Left colon (tissue), 2 donors: ENCODE measurements around the gene PFKFB4. TPM values are rescaled to one million over a fixed set of nuclear protein-coding genes. Genes with fewer than 3 reads are reported as not detected.

Experiments
- ATAC-seq: fragments of 200-7000 bp; cut with Tn5 transposase; one replicate; pipeline ENCODE4 v1.9.1; 2020; ENCODE audit warnings: mild to moderate bottlenecking, moderate library complexity
- DNase-seq, 2 donors: peaks; one replicate each; pipeline ENCODE4 v3.0.0-alpha.2; 2020
- intact Hi-C, 2 donors: fragments of 100-400 bp; cut with DNase I in 1 of 2; cut with micrococcal nuclease in 1 of 2; formaldehyde crosslinking; loops; one replicate each; pipeline versions ENCODE4 v1.11.2 to v1.14.0; 2022; cut with DNase I, micrococcal nuclease
- long read RNA-seq: library from polyadenylated mRNA; unstranded; transcript quantifications from one replicate; pipeline ENCODE4 v2.0.0, GENCODE V29; 2021
- total RNA-seq, 2 donors: library from RNA; stranded (reverse); fragmentation: NEBNext Ultra II Directional; extraction: Animal tissue kit (Norgen Biotek cat#: 25700); gene quantifications; one replicate each; pipeline ENCODE4 v1.2.1, GENCODE V29; 2021
- donor health status: DM: no; HTN: no; CAD: no.
- donor health status: DM: yes; HTN: yes; CAD: no.

Gene PFKFB4
- 1 to 10 TPM; 6.0 to 10.0 TPM for total RNA-seq
- long read RNA-seq, partial matches to known transcripts, result 1 of 8 reads
- long read RNA-seq, other reads (novel, unspliced or antisense), result 4 of 8 reads

DNA sequence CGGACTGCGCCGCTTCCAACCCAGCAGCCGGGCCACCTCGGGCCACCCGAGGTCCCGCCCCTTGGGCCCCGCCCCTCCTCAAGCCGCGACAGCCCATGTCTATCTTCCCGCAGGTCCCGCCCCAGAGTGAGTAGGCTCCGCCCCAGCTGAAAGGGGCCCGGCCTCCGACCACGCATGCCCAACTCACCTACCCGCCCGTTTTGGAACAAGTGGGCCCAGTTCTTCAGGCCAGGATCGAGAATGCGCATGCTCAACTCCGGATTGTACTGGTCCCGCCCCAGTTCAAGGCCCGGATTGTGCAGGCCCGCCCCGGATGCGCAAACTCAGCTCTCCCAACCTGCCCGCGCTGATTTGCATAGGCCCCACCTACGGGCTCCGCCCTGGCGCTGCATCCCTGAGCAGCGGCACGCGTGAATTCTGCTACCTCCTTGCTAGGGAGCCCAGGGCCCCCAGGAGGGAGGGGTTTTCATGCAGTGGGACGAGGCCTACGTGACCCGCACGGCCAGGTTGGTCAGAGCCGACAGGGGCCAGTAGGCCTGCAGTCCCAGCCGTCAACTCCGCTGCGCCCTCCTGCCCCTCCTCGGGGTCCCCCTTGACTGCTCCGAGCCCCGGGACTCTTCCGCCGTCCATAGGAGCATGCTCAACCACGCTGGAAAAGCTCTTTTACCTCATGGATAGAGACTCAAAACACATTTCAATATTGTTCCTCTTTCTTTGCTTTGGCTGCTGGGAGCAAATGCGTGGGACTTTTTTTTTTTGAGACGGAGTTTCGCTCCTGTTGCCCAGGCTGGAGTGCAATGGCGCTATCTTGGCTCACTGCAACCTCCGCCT lies at the start of gene PFKFB4:
Gene PFKFB4 (minus strand): TSS at position 8 of the 831 bp plus-strand sequence. CDS start 26 bp downstream, outside the sequence.
- DNase-seq (peak; percentile 100), ATAC-seq (peak; percentile 88)
- intact Hi-C loops, result no loop called here

DNA sequence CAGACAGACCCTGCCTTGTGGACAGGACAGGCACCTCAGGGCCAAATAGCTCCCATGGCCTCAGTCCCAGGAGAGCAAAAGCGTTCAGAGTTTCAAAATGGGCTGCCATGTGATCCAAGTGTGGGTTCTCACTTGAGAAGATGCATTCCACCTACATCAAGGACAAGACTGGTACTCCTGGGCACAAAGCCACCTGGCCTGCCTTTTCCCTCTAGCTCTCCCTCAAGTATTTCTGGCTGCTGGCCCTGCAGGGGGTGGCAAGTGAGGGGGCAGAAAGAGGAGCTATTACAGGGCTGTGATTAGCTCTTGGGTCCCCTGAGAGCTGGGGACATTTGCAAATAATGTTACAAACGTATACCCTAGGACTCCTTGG lies 45.0 kb upstream of the PFKFB4 start:
- DNase-seq (no peak), ATAC-seq (no peak)
- intact Hi-C loops, result no loop called here

DNA sequence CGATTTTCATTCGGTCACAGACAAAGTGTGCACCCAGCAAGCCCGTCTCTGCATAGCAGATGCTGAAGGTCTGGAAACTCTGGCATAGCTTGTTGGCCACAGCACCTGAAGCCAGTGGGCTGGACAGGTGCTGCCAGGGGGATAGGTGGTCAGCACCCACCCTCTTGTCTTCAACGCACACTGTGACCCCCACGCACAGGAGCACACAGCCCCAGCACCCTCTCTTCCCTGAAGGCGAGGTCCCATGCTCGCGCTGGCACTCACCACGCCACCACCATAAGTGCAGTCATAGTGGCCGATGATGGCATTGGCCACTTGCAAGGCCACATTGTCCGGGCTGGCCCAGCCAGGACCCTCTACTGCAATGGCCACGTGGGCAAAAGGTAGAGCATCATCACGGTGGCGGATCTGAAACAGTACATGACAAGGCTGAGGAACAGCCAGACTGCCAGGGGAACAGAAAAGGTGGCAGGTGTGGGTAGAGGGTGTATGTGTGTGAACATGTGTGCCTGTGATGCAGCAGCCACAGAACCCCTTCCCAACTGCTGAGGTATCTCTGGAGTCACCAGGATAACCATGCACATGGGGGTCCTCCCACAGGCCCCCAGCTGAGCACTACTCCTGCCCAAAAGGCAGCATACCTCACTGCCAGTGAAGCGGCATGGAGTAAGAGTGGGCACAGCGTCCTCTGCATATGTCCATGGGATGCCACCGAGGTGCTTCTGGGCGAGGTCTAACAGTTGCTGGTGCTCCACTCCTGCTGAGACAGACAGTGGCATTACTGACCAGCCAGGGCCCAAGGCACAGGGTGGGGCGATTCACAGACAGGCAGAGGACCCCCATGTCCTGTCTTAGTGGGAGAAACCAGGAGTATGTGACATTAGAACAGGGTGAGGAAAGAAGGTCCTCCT lies 44.4 kb upstream of the PFKFB4 start:
- intact Hi-C loops, result no loop called here
- ATAC-seq, result no peak

DNA sequence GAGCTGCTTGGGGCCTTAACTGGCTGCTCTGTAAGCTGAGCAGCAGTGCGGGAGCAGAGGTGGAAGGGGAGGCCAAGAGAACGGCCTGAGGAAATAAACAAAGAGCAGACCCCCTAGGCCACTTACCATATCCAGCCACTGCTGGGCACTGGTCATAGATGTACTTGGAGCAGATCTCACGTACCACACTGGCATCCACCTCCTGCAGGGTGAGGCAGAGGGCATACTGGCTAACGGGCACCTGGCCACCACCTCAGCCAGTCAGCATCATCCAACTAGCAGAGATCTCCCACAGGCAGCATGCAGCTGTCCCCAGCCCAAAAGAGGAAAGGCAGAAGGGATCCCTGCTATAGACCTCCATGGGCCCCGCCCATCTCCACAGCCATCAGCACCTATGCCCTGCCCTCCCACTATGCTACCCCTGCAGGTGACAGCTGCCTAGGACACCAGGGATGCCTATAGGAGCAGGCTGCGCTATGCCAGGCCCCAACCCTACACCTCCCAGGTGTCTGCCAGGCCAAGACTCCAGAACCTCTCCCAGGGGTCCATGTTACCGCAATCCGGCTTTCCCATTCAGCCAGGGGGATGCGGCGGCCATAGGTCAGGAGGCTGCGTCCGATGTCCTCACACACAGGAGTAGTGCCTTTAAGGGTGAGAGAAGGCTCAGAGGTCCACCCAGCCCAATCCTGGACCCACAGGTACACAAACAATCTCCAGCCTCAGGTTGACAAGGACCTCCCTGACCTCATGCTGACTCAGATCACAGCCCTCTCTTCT lies 43.1 kb upstream of the PFKFB4 start:
- intact Hi-C loops, result no loop called here
- ATAC-seq, result no peak
- DNase-seq, result no peak

More for the DNA sequence above, 44.4 kb upstream of the PFKFB4 start:
- DNase-seq, result no peak

DNA sequence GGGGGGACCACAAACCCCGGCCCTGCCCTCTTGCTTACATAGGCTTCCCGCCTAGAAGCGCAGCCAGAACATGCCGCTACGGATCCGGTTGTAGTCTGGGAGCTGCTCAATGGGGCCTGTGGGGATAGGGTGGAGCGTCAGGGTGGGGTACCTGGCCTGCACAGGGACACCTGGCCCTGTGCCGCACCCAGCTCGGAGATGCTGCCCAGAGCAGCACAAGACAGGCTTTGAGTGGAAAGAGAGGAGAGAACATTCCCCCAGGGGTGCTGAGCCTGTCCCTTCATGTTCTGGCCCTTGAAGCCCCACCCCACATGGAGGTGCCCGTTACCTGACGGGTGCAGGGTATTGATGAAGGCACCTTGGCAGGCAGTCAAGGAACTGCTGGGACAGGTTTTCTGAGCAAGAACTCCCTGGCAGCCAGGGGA lies 42.5 kb upstream of the PFKFB4 start:
- ATAC-seq, result peak; percentile 23
- DNase-seq, result no peak
- intact Hi-C loops, result no loop called here

DNA sequence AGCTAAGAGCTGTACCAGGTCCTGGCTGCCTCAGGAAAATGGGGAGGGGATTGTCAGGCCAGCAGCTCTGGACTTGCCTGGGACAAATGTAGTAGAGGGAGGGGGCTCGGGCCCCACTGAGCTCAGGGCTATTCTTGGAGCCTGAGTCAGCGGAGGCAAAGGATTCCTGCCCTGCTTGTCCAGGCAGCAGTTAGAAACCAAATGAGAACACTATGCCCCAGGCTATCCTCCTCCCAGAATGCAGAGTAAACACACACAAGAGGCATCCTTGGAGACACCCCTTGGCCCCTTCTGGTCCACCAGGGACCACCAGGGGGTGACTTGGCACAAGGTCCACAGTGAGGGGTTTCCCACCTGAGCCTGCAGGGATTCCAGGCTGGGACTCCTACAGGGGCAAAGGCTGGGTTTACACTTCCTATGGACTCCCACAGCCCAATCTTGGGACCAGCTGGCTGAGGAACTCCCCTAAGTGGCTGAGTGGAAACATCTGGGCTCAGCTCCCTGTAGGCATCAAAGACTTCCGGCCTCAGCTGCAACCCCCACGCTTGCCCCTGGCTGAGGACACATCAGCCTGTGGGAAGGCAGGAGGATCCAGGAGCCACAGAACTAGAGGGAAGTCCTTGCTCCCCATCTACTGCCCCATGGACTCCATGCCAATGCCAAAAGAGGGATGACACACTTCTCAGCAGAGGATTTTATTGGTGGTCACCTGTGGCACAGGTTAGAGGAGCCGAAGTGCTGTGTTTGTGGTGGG lies 41.9 kb upstream of the PFKFB4 start:
- ATAC-seq (peak; percentile 3), DNase-seq (peak in 1 of 2 donors; percentile 41)

DNA sequence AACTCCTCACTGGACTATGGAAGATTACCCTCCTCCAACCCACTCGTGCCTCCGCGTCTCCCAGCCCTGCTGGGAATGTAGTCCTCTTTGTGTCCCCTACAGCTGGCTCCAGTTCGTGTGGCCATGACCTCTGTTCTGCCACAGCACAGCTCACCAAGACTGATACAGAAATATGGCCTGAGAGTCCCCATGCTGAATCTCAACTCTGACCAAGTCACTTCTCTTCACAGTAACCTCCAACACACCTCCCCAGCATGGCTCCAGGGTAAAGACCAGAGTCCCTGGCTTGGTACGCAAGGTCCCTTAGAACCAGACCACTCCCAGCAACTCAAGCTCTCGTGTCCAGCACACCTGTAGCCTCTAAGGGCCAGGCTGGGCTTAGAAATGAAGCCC lies 40.8 kb upstream of the PFKFB4 start:
- DNase-seq (no peak), ATAC-seq (peak; percentile 9)
- intact Hi-C loops, result no loop called here

More for the DNA sequence above, 41.9 kb upstream of the PFKFB4 start:
- intact Hi-C loops, result no loop called here

DNA sequence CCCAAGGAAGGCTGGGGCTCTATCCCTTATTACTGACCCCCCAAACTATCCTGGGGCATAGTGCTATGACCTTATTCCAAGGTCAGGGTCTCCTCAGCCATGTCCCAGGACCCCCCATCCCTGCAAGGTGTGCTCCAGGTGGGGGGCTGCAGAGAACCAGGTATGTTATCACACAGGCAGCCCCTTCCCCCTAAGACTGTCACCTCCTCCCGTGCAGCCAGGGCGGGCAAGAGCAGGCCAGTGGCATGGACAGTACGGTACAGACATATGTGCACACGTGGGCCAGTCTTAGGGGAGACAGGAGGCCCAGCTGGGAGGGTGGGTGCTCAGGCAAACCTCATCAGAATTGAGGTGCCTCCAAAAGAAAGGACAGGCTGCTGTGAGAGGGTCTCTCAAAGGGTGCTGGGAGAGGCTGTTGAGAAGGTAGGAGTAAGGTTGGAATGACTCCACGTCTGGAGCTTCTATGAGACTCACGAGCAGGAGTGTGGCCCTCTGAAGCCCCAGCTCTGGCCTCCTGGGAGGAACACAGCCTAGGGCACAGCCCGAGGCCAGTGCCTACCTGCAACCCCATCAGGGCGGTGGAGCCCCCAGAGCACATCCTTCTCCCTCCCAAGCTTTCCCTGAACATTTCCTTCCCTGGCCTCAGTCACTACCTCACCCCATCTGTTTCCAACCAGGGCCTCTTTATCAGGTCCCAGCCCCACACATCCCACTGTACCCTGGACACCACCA lies 40.2 kb upstream of the PFKFB4 start:
- DNase-seq (no peak), ATAC-seq (peak; percentile 19)
- intact Hi-C loops, result no loop called here

DNA sequence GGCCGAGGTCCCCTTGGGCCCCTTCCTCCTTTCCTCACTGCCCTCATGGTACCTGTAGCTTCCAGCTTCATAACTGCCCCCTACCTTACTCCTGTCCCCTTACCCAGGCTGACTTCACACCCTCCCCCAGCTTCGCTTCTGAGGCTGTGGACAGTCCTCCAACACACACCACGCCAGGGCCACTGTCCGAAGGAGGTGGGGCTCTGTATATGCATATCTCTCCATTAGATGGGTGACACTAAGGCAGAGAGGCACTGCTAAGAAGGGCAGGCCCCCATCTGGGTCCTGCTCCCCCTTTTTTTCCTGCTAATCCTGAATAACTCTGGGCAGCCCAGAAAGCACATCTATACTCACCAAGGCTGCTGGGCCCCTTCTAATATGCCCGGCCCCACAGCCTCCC lies 39.6 kb upstream of the PFKFB4 start:
- intact Hi-C loops, result no loop called here
- DNase-seq (no peak), ATAC-seq (peak; percentile 13)

DNA sequence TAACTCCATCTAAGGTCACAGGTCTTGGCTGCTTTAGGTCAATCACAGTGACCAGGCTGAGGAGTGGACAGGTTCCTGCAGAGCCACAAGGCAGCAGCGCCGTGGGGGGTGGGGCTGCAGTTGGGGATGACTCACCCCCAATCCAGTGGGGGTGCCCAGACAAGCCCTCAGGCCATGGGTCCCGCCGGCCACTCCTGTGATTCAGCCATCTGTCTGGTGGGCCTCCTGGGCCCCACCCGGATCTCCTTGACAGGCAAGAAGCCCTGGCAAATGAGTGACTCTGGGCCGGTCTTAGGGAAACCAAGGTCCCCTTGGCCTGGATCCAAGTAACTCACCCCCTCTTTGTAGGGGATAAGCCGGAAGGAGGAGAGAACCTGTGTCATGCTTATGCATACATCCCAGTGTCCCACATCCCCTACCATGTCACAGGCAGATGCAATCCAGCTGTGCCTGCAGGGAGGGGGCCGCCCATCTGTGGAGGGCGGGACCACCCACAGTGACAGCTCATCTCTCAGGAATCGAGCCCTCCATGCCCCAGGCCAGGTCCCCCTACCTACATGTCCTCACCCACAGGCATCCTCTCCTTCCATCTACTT lies 39.0 kb upstream of the PFKFB4 start:
- intact Hi-C loops, result no loop called here
- DNase-seq (no peak), ATAC-seq (peak; percentile 5)

DNA sequence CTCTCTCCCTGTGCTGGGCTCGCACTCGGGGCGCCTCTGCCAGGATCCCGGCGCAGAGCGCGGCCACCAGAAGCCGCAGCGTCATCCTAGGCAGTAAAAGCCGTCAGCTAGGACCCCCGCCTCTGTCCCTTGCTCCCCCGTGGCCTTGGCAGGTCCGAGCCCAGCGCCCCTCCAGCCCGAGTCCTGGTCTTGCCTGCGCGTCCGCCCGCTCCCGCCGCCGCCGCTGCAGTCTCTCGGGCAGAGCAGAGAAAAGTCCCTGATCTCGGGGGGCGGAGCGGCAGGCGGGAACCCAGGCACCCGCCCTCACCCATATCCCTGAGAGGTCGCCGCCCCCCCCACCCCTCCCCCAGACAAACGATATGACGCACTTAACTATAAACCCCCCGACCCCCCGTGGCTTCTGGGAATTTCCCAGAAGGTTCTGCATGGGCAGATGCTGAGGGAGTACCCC lies 38.5 kb upstream of the PFKFB4 start, which contains the start of gene COL7A1:
Gene COL7A1 (minus strand): TSS at position 255 of the 451 bp plus-strand sequence. CDS start 170 bp downstream, at position 85.
- ATAC-seq, result no peak
- DNase-seq, result no peak
- intact Hi-C loops, result no loop called here

DNA sequence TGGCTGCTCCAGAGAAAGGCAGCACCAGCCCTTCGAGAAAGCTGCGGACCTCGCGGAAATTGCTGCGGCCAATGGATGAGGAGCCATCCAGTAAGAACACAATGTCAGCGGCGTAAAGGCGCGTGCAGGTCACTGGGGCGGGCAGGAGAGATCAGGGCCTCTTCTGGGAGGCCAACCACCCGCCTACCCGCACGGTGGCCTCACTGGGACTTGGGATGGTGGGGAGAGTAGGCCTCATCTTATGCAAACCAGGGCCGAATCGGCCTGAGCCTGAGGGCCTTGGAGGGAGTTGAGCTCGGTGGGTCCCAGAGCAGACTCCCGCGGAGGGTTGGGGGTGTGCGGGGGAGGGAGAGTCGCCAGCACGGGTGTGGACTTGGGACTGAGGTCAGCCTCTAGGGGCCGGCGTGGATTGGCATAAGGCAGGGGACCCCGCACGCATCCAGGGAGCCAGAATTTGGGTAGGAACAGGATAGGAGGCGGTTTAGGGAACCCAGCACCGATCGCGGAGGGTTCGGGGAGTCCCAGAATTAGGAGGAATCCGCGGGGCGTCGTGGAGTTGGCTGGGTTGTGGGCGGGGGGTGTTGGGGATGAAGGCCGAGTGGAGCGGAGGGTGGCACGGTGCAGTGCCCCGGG lies 37.9 kb upstream of the PFKFB4 start:
- no peak for DNase-seq
- ATAC-seq, result no peak
- intact Hi-C loops, result no loop called here

DNA sequence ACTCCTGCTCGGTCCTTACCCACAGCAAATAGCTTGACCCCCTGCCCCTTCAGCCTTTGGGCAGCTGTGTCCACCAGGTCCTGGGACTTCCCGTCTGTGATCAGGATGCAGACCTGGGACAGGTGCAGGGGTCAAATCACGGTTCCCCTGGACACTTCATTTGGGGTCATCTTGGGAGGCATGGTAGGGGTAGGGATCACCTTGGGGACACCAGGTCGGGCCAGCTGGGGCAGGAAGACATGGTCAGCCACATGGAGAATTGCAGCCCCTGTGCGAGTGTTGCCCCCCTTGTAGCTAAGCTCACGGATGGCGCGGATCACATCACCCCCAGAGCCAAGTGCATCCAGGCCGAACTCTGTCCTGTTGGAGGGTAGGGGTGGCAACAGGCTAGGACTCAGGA lies 36.7 kb upstream of the PFKFB4 start:
- DNase-seq (no peak), ATAC-seq (no peak)
- intact Hi-C loops, result no loop called here

DNA sequence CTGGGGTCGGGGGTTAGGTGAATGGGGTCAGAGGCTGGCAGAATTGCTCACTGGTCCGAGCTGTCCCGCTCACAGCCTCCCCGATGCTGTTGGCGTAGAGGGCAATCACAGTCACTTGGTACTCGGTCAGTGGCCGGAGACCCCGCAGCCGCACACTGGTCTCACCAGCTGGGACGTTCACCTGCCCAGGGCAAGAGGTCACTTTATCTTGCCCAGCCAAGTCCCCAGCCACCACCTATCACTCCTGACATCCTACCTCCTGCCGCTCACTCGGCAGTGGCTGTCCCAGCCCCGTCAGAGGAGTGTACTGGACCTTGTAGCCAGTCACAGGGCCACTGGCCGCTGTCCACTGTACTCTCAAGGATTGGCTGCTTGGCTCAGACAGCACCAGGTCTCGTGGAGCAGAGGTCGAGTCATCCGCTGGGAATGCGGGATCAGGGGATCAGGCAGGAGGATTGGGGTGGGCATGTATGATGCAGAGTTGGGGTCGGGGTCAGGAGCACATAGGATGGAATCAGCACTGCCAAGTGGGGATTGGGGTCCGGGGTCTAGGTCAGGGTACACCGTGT lies 36.0 kb upstream of the PFKFB4 start:
- intact Hi-C loops, result no loop called here
- ATAC-seq (no peak), DNase-seq (no peak)

DNA sequence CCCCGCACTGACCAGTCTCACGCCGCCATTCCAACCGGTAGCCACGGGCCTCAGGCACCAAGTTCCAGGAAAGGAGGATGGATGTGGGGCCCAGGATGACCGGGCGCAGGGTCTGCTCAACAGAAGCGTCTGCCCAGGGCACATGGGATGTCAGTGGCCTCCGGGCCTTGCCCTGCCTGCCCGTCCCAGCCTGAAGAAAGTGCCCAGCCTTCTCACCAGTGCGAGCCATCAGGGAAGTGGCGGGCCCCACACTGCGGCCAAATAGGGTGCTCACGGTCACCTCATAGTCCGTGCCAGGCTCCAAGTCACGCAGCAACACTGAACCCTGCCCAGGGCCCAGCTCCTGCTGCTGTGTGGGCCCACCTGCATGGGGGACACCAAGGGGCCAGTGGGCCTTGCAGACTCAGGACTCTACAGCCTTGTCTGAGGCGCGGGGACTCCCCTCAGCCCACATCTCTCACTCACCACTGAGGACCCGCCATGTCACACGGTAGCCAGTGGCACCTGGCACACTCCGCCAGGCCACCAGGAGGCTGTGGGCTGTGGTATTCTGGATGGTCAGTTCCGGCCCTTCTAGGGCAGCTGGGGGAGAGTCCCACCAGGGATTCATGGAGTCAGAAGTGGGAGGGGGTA lies 35.4 kb upstream of the PFKFB4 start:
- no peak for ATAC-seq
- intact Hi-C loops, result no loop called here
- no peak for DNase-seq

DNA sequence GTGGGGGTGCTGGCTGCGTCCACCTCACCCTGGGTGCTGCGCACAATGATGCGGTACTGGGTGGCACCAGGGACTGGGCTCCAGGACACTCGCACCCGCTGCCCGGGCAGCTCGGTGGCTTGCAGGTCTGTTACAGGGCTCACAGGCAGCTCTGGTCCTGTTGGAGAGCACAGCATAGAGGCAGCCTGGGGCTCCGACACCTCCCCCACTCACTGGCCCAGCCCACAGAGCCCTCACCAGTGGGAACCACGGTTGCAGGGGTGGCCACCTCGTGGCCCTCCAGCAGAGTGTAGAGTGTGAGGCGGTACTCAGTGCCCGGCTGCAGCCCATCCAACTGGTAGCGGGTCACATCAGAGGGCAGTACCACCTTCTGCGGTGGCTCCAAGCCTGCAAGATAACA lies 34.8 kb upstream of the PFKFB4 start:
- intact Hi-C loops, result no loop called here
- ATAC-seq, result no peak
- DNase-seq, result no peak
